GM23338 (cell line): ENCODE results near the gene FGFBP1. TPM values are rescaled to one million over a fixed set of nuclear protein-coding genes. Genes with fewer than 3 reads are reported as not detected.
A peak's percentile ranks its signal among the peaks of the same experiment; 100 is the strongest.

Experiments
- ATAC-seq: fragments of 200-7000 bp; cut with Tn5 transposase; 3 replicates; pipeline ENCODE4 v1.9.1; 2020
- DNase-seq: peaks from one replicate; pipeline ENCODE4 v3.0.0-alpha.2; 2015; ENCODE audit warnings: low spot score
- H2AFZ ChIP-seq: fragments of 200-600 bp; sonication (generic); 2 replicates; pipeline ENCODE4 v1.8.0; 2016; ENCODE audit warnings: antibody characterized with exemption, mild to moderate bottlenecking, moderate library complexity
- H3F3A ChIP-seq: fragments of 200-600 bp; sonication (generic); replicated peaks from 2 replicates; pipeline ENCODE4 v1.8.0; 2017; ENCODE audit warnings: antibody characterized with exemption, mixed run types, low read depth
- H3K27ac ChIP-seq: fragments of 200-600 bp; sonication (generic); 2 replicates; pipeline ENCODE4 v1.6.1; 2016; ENCODE audit warnings: low read depth
- H3K27me3 ChIP-seq: fragments of 200-600 bp; sonication (generic); 2 replicates; pipeline ENCODE4 v1.8.0; 2016; ENCODE audit warnings: mild to moderate bottlenecking, mixed run types, moderate library complexity; ENCODE audit not compliant: insufficient read depth
- H3K36me3 ChIP-seq: fragments of 200-600 bp; sonication (generic); 2 replicates; pipeline ENCODE4 v1.8.0; 2016; ENCODE audit warnings: mild to moderate bottlenecking; ENCODE audit not compliant: insufficient read depth
- H3K4me1 ChIP-seq: fragments of 200-600 bp; sonication (generic); 2 replicates; pipeline ENCODE4 v1.8.0; 2016; ENCODE audit warnings: mild to moderate bottlenecking, moderate library complexity; ENCODE audit not compliant: insufficient read depth
- H3K4me2 ChIP-seq: fragments of 200-600 bp; sonication (generic); 2 replicates; pipeline ENCODE4 v1.7.1; 2017; ENCODE audit warnings: mixed run types
- H3K4me3 ChIP-seq: fragments of 200-600 bp; sonication (generic); 2 replicates; pipeline ENCODE4 v1.6.1; 2016; ENCODE audit warnings: mixed run types
- H3K79me2 ChIP-seq: fragments of 200-600 bp; sonication (generic); replicated peaks from 2 replicates; pipeline ENCODE4 v1.8.0; 2017; ENCODE audit warnings: mild to moderate bottlenecking; ENCODE audit not compliant: insufficient read depth
- H3K9me2 ChIP-seq: fragments of 200-600 bp; sonication (generic); 2 replicates; pipeline ENCODE4 v1.8.0; 2017; ENCODE audit not compliant: insufficient read depth
- H4K20me1 ChIP-seq: fragments of 200-600 bp; sonication (generic); replicated peaks from 2 replicates; pipeline ENCODE4 v1.8.0; 2017; ENCODE audit warnings: mild to moderate bottlenecking; ENCODE audit not compliant: insufficient read depth
- H3K27ac Mint-ChIP-seq: 2 replicates; pipeline ENCODE4 v1.8.0; 2020; ENCODE audit warnings: inconsistent platforms, mild to moderate bottlenecking, moderate library complexity, mixed read lengths
- H3K27me3 Mint-ChIP-seq: 3 replicates; pipeline ENCODE4 v1.8.0; 2022; ENCODE audit warnings: low read depth, mild to moderate bottlenecking, moderate library complexity, mixed read lengths, inconsistent platforms; ENCODE audit not compliant: insufficient read depth, poor library complexity
- H3K36me3 Mint-ChIP-seq: 3 replicates; pipeline ENCODE4 v1.8.0; 2021; ENCODE audit warnings: low read depth, mild to moderate bottlenecking, inconsistent platforms, moderate library complexity, mixed read lengths
- H3K4me1 Mint-ChIP-seq: 3 replicates; pipeline ENCODE4 v1.8.0; 2020; ENCODE audit warnings: mild to moderate bottlenecking, inconsistent platforms, mixed read lengths
- H3K4me3 Mint-ChIP-seq: 3 replicates; pipeline ENCODE4 v1.8.0; 2021; ENCODE audit warnings: moderate library complexity, mild to moderate bottlenecking, inconsistent platforms, mixed read lengths
- H3K9me3 Mint-ChIP-seq: 3 replicates; pipeline ENCODE4 v1.8.0; 2020; ENCODE audit warnings: moderate library complexity, mild to moderate bottlenecking, inconsistent platforms, mixed read lengths
- CREB1 ChIP-seq: fragments of 250-450 bp; sonication (Bioruptor Pico); IDR thresholded peaks from 2 replicates; pipeline ENCODE4 v1.5.0; 2020; ENCODE audit warnings: low read depth, mild to moderate bottlenecking, moderate library complexity
- CTCF ChIP-seq, 2 experiments: fragments of 200-600 bp in 1 of 2; sonication (generic) in 1 of 2; conservative IDR thresholded peaks; 2 replicates each; pipeline versions ENCODE4 v1.5.1 to v1.6.1; 2016 to 2017; ENCODE audit warnings: antibody characterized with exemption in 2 of 2, low read depth in 2 of 2, mild to moderate bottlenecking in 2 of 2, moderate library complexity in 1 of 2
- EZH2 ChIP-seq: fragments of 200-600 bp; sonication (generic); IDR thresholded peaks from one replicate; pipeline ENCODE4 v1.8.0; 2017; ENCODE audit warnings: antibody characterized with exemption, mild to moderate bottlenecking, low read depth; ENCODE audit not compliant: unreplicated experiment
- EZH2phosphoT487 ChIP-seq: fragments of 200-600 bp; sonication (generic); IDR thresholded peaks from one replicate; pipeline ENCODE4 v1.8.1; 2018; ENCODE audit warnings: antibody characterized with exemption; ENCODE audit not compliant: unreplicated experiment
- JUNB ChIP-seq: IDR thresholded peaks from one replicate; pipeline ENCODE4 v1.6.1; 2016; ENCODE audit warnings: antibody characterized with exemption; ENCODE audit not compliant: unreplicated experiment
- NANOG ChIP-seq: IDR thresholded peaks from 2 replicates; pipeline ENCODE4 v1.6.1; 2016; ENCODE audit warnings: antibody characterized with exemption, borderline replicate concordance
- POLR2AphosphoS5 ChIP-seq: IDR thresholded peaks from 2 replicates; pipeline ENCODE4 v1.6.1; 2016; ENCODE audit warnings: antibody characterized with exemption, low read depth
- REST ChIP-seq: IDR thresholded peaks from one replicate; pipeline ENCODE4 v1.6.1; 2018; ENCODE audit warnings: antibody characterized with exemption; ENCODE audit not compliant: unreplicated experiment
- STAT1 ChIP-seq: IDR thresholded peaks from one replicate; pipeline ENCODE4 v1.6.1; 2016; ENCODE audit warnings: antibody characterized with exemption; ENCODE audit not compliant: unreplicated experiment
- ZNF114 ChIP-seq: fragments of 250-450 bp; sonication (Bioruptor Pico); IDR thresholded peaks from 2 replicates; pipeline ENCODE4 v1.5.0; 2020; ENCODE audit warnings: mild to moderate bottlenecking, moderate library complexity
- ZNF331 ChIP-seq: fragments of 250-450 bp; sonication (Bioruptor Pico); IDR thresholded peaks from 2 replicates; pipeline ENCODE4 v1.5.0; 2020; ENCODE audit warnings: low read depth, mild to moderate bottlenecking, moderate library complexity
- polyA plus RNA-seq: library from polyadenylated mRNA; unstranded; fragments of >200 nt; fragmentation: Nextera tagmentation; extraction: Ambion mirVana; gene quantifications from 2 replicates; pipeline ENCODE4 v1.2.1, GENCODE V29; 2016
- total RNA-seq: library from RNA; depleted of rRNA; stranded (reverse); fragments of >200 nt; shearing (Covaris generic); gene quantifications from 2 replicates; pipeline ENCODE4 v1.2.3, GENCODE V29; 2014
- TF ChIP-seq, protein P1 (sequence below): fragments of 250-450 bp; sonication (Bioruptor Pico); IDR thresholded peaks from 2 replicates; pipeline ENCODE4 v1.5.0; 2020; ENCODE audit warnings: mild to moderate bottlenecking, moderate library complexity

Gene FGFBP1
- total and polyA plus RNA-seq, 2 experiments from 2014 or later: 0.15 TPM; not detected in 1

GRCh38 chr4:15965325-15965724 lies 26.8 kb upstream of the FGFBP1 start (continued):
- TF ChIP-seq JUNB: no peak
- TF ChIP-seq CTCF (conservative IDR thresholded peaks at IDR 0.05; ENCODE audit: low read depth in 2 of 2): no peak
- TF ChIP-seq EZH2phosphoT487: no peak
- TF ChIP-seq ZNF114 (CRISPR knock-in tag): no peak
- no peak for TF ChIP-seq STAT1
- TF ChIP-seq CREB1 (CRISPR knock-in tag): no peak
- TF ChIP-seq REST: no peak
- TF ChIP-seq ZNF331 (CRISPR knock-in tag): no peak
- no peak for TF ChIP-seq NANOG
- TF ChIP-seq POLR2AphosphoS5: no peak

DNA sequence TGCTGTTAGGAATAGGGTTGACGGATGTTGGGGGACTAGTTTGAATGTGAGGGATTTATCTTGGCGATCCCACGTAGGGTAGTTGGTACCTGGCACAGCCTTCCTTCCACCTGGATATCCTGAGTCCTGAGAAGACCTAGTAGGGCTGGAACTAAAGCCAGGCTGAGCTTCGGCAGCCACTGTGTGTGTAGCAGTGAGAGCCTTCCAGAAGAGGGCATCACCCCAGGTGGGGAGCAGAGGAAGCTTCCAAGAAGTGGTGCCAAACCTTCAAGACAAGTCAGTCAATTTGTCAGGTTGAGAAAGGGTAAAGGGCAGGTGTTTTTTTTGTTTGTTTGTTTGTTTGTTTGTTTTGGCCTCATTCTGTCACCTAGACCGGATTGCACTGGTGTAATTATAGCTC lies 25.6 kb upstream of the FGFBP1 start:
- peak; percentile 64 for ATAC-seq
- Histone ChIP-seq H3K4me1 (no peaks in the 10 kb centered on the region; the same call in 1 of the 2 replicates), H3K36me3 (no peaks in the 10 kb centered on the region; the same call in 1 of the 2 replicates), H3F3A (0 out of 2 replicates have a peak, but pooled peaks cover 3% of the 10 kb centered on the region), H3K27me3 (no peaks in the 10 kb centered on the region), H3K27ac (no peak overlapping the region), H3K4me2 (no peak overlapping the region), H3K79me2 (no peaks in the 10 kb centered on the region), H2AFZ (no peak overlapping the region), H4K20me1 (no peaks in the 10 kb centered on the region), H3K4me3 (no peak overlapping the region), H3K9me2 (no peaks in the 10 kb centered on the region)
- no peaks in the 10 kb centered on the region for H3K27me3 Mint-ChIP-seq
- peak; percentile 57 for DNase-seq
- peaks cover 29% of the 10 kb centered on the region for H3K36me3 Mint-ChIP-seq
- H3K4me3 Mint-ChIP-seq: no peak overlapping the region
- no peak overlapping the region for H3K27ac Mint-ChIP-seq
- H3K9me3 Mint-ChIP-seq: peaks cover 16% of the 10 kb centered on the region
- H3K4me1 Mint-ChIP-seq: peaks cover 6% of the 10 kb centered on the region; the same call in 2 of the 3 replicates
- TF ChIP-seq EZH2 (no peak), ZNF114 (CRISPR knock-in tag) (no peak), POLR2AphosphoS5 (no peak)
- TF ChIP-seq, protein P1, sequence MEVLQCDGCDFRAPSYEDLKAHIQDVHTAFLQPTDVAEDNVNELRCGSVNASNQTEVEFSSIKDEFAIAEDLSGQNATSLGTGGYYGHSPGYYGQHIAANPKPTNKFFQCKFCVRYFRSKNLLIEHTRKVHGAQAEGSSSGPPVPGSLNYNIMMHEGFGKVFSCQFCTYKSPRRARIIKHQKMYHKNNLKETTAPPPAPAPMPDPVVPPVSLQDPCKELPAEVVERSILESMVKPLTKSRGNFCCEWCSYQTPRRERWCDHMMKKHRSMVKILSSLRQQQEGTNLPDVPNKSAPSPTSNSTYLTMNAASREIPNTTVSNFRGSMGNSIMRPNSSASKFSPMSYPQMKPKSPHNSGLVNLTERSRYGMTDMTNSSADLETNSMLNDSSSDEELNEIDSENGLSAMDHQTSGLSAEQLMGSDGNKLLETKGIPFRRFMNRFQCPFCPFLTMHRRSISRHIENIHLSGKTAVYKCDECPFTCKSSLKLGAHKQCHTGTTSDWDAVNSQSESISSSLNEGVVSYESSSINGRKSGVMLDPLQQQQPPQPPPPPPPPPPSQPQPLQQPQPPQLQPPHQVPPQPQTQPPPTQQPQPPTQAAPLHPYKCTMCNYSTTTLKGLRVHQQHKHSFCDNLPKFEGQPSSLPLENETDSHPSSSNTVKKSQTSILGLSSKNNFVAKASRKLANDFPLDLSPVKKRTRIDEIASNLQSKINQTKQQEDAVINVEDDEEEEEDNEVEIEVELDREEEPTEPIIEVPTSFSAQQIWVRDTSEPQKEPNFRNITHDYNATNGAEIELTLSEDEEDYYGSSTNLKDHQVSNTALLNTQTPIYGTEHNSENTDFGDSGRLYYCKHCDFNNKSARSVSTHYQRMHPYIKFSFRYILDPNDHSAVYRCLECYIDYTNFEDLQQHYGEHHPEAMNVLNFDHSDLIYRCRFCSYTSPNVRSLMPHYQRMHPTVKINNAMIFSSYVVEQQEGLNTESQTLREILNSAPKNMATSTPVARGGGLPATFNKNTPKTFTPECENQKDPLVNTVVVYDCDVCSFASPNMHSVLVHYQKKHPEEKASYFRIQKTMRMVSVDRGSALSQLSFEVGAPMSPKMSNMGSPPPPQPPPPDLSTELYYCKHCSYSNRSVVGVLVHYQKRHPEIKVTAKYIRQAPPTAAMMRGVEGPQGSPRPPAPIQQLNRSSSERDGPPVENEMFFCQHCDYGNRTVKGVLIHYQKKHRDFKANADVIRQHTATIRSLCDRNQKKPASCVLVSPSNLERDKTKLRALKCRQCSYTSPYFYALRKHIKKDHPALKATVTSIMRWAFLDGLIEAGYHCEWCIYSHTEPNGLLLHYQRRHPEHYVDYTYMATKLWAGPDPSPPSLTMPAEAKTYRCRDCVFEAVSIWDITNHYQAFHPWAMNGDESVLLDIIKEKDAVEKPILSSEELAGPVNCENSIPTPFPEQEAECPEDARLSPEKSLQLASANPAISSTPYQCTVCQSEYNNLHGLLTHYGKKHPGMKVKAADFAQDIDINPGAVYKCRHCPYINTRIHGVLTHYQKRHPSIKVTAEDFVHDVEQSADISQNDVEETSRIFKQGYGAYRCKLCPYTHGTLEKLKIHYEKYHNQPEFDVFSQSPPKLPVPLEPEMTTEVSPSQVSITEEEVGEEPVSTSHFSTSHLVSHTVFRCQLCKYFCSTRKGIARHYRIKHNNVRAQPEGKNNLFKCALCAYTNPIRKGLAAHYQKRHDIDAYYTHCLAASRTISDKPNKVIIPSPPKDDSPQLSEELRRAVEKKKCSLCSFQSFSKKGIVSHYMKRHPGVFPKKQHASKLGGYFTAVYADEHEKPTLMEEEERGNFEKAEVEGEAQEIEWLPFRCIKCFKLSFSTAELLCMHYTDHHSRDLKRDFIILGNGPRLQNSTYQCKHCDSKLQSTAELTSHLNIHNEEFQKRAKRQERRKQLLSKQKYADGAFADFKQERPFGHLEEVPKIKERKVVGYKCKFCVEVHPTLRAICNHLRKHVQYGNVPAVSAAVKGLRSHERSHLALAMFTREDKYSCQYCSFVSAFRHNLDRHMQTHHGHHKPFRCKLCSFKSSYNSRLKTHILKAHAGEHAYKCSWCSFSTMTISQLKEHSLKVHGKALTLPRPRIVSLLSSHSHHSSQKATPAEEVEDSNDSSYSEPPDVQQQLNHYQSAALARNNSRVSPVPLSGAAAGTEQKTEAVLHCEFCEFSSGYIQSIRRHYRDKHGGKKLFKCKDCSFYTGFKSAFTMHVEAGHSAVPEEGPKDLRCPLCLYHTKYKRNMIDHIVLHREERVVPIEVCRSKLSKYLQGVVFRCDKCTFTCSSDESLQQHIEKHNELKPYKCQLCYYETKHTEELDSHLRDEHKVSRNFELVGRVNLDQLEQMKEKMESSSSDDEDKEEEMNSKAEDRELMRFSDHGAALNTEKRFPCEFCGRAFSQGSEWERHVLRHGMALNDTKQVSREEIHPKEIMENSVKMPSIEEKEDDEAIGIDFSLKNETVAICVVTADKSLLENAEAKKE (CRISPR knock-in tag): peak; percentile 63
